ENCODE data around the gene IGSF21. TPM values are rescaled to one million over a fixed set of nuclear protein-coding genes. Genes with fewer than 3 reads are reported as not detected.

Gene IGSF21
- total and polyA plus RNA-seq, 2 donors (not counting 1 experiment from before 2014, with no cell fraction given): not detected

DNA sequence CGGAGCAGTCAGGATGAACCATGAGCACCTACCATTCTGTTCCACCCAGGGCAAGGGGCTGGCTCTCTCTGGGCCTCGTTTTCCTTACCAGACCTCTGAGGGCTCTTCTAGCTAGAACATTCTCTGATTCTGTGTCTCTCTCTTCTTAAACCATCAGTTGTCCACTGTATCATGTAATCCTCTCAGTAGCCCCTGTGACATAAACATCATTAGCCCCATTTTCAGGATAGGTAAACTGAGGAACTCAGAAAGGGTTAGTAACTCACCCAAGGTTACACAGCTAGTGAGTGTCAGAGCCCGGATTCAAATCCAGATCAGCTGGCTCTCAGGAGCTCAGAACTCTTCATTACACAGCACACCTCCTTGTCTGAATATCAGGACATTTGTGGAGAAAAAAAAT lies 22.8 kb downstream of the IGSF21 start:
- CTCF ChIA-PET: interaction anchor here (1.4 kb wide), 1 partner anchor 30 kb away, joined by 3 read pairs; no protein-coding TSS in a partner anchor
- peaks cover 17% of the 10 kb centered on the region for H3K27me3 Mint-ChIP-seq
- H3K9me3 Mint-ChIP-seq (ENCODE audit: insufficient read depth): no peaks in the 10 kb centered on the region
- Histone ChIP-seq H3K9ac (ENCODE audit: low read length) (no peak overlapping the region), H3K27ac (ENCODE audit: low read length in 2 of 2) (no peak overlapping the region), H3K4me1 (ENCODE audit: control insufficient read depth in 2 of 2, insufficient read depth in 2 of 2, low read length in 2 of 2) (no peaks in the 10 kb centered on the region), H2AFZ (ENCODE audit: insufficient read depth, low read depth, low read length, poor library complexity, severe bottlenecking) (no peak overlapping the region), H3K9me3 (ENCODE audit: control extremely low read depth in 1 of 3, control insufficient read depth in 2 of 3, insufficient read depth in 1 of 3, low read length in 2 of 3) (peaks cover 0 to 4% (median 0%) of the 10 kb centered on the region in 3 donors), H4K20me1 (ENCODE audit: control insufficient read depth, insufficient read depth, low read length, poor library complexity, severe bottlenecking) (no peaks in the 10 kb centered on the region), H3K27me3 (replicated peaks in 1 of 4; ENCODE audit: control extremely low read depth in 1 of 4, control insufficient read depth in 3 of 4, insufficient read depth in 4 of 4, low read length in 3 of 4) (peaks cover 0 to 2% (median 0%) of the 10 kb centered on the region in 4 experiments), H3K36me3 (replicated peaks in 1 of 2; ENCODE audit: control extremely low read depth in 1 of 2, control insufficient read depth in 1 of 2, extremely low read depth in 1 of 2, insufficient read depth in 2 of 2, low read length in 1 of 2) (no peaks in the 10 kb centered on the region), H3K4me3 (ENCODE audit: control extremely low read depth in 1 of 5, extremely low read depth in 1 of 5, insufficient read depth in 1 of 5, low read depth in 2 of 5, low read length in 4 of 5) (no peak overlapping the region), H3K4me2 (replicated peaks; ENCODE audit: low read depth, low read length, poor library complexity, severe bottlenecking) (no peak overlapping the region), H3K79me2 (ENCODE audit: control insufficient read depth, insufficient read depth, low read length) (no peaks in the 10 kb centered on the region)
- no peak overlapping the region for H3K4me3 Mint-ChIP-seq
- ATAC-seq (ENCODE audit: low read depth) (no peak), DNase-seq (no peak)
- H3K4me1 Mint-ChIP-seq: no peaks in the 10 kb centered on the region
- intact Hi-C loops (cut with micrococcal nuclease): no loop called here
- POLR2A ChIA-PET: no interaction called here
- no peak overlapping the region for H3K27ac Mint-ChIP-seq
- TF ChIP-seq, protein P1, sequence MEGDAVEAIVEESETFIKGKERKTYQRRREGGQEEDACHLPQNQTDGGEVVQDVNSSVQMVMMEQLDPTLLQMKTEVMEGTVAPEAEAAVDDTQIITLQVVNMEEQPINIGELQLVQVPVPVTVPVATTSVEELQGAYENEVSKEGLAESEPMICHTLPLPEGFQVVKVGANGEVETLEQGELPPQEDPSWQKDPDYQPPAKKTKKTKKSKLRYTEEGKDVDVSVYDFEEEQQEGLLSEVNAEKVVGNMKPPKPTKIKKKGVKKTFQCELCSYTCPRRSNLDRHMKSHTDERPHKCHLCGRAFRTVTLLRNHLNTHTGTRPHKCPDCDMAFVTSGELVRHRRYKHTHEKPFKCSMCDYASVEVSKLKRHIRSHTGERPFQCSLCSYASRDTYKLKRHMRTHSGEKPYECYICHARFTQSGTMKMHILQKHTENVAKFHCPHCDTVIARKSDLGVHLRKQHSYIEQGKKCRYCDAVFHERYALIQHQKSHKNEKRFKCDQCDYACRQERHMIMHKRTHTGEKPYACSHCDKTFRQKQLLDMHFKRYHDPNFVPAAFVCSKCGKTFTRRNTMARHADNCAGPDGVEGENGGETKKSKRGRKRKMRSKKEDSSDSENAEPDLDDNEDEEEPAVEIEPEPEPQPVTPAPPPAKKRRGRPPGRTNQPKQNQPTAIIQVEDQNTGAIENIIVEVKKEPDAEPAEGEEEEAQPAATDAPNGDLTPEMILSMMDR (IDR thresholded peaks at IDR 0.05): no peak
- WGBS (ENCODE audit: insufficient coverage): 50% methylated on average over 1 of the region's 3 CpGs

DNA sequence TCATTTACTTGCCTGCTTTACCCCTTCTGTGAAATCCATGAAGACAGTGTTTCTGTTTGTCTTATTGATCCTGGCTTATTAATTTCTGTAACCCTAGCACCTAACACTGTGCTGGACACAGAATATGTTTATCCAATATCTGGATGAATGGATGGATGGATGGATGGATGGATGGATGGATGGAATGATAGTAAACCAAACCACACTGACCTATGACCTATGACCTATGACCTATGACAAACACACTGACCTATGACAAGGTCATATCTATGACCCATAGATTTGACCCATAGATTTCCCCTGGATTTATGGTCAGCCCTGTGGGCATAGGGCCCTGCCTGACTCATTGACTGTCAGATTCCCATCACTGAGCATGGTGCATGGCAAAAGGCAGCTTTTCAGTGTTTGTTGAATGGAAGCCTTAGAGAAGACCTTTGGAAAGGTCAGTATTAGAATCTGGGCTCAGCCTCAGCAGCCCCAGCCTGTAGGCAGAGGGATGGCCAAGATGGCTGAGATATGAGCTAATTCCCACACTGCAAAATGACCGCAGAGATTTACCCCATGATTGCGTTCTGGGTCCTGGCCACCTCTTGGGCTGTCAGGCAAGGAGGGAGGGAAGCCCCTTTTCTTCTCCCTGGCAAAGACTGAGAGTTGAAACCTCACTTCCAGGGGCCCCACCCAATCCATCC lies 24.6 kb downstream of the IGSF21 start:
- Histone ChIP-seq H3K36me3 (replicated peaks in 1 of 2; ENCODE audit: control extremely low read depth in 1 of 2, control insufficient read depth in 1 of 2, extremely low read depth in 1 of 2, insufficient read depth in 2 of 2, low read length in 1 of 2) (no peaks in the 10 kb centered on the region), H3K27ac (ENCODE audit: low read length in 2 of 2) (no peak overlapping the region), H2AFZ (ENCODE audit: insufficient read depth, low read depth, low read length, poor library complexity, severe bottlenecking) (no peak overlapping the region), H4K20me1 (ENCODE audit: control insufficient read depth, insufficient read depth, low read length, poor library complexity, severe bottlenecking) (no peaks in the 10 kb centered on the region), H3K79me2 (ENCODE audit: control insufficient read depth, insufficient read depth, low read length) (no peaks in the 10 kb centered on the region), H3K27me3 (replicated peaks in 1 of 4; ENCODE audit: control extremely low read depth in 1 of 4, control insufficient read depth in 3 of 4, insufficient read depth in 4 of 4, low read length in 3 of 4) (peaks cover 0 to 4% (median 0%) of the 10 kb centered on the region in 4 experiments), H3K9me3 (ENCODE audit: control extremely low read depth in 1 of 3, control insufficient read depth in 2 of 3, insufficient read depth in 1 of 3, low read length in 2 of 3) (peaks cover 0 to 4% (median 0%) of the 10 kb centered on the region in 3 donors), H3K4me3 (ENCODE audit: control extremely low read depth in 1 of 5, extremely low read depth in 1 of 5, insufficient read depth in 1 of 5, low read depth in 2 of 5, low read length in 4 of 5) (no peak overlapping the region), H3K4me1 (ENCODE audit: control insufficient read depth in 2 of 2, insufficient read depth in 2 of 2, low read length in 2 of 2) (no peaks in the 10 kb centered on the region), H3K4me2 (replicated peaks; ENCODE audit: low read depth, low read length, poor library complexity, severe bottlenecking) (no peak overlapping the region), H3K9ac (ENCODE audit: low read length) (no peak overlapping the region)
- peaks cover 17% of the 10 kb centered on the region for H3K27me3 Mint-ChIP-seq
- DNase-seq: no peak
- TF ChIP-seq, protein P1 (IDR thresholded peaks at IDR 0.05): no peak
- no peak for TF ChIP-seq EZH2 (IDR thresholded peaks at IDR 0.05; ENCODE audit: borderline replicate concordance, insufficient read depth, low read depth, low read length, poor library complexity, severe bottlenecking)
- H3K9me3 Mint-ChIP-seq (ENCODE audit: insufficient read depth): no peaks in the 10 kb centered on the region
- ChIA-PET POLR2A (no interaction called here), CTCF (no interaction called here)
- intact Hi-C loops (cut with micrococcal nuclease): no loop called here
- H3K4me1 Mint-ChIP-seq: no peaks in the 10 kb centered on the region
- no peak overlapping the region for H3K27ac Mint-ChIP-seq
- no peak overlapping the region for H3K4me3 Mint-ChIP-seq
- 60% methylated on average over 1 of the region's 2 CpGs for WGBS (ENCODE audit: insufficient coverage)
- ATAC-seq (ENCODE audit: low read depth): no peak
